ENCODE measurements around the gene CAMK4. TPM values are rescaled to one million over a fixed set of nuclear protein-coding genes. Genes with fewer than 3 reads are reported as not detected.
"Not testable (repeated sequence)": the region's sequence is repeated elsewhere in the genome, so short reads cannot be mapped to it uniquely, and the experiment has no call there.

Gene CAMK4
- total and polyA plus RNA-seq, 4 donors = 0.27 to 1.4 (median 1.2) TPM

DNA sequence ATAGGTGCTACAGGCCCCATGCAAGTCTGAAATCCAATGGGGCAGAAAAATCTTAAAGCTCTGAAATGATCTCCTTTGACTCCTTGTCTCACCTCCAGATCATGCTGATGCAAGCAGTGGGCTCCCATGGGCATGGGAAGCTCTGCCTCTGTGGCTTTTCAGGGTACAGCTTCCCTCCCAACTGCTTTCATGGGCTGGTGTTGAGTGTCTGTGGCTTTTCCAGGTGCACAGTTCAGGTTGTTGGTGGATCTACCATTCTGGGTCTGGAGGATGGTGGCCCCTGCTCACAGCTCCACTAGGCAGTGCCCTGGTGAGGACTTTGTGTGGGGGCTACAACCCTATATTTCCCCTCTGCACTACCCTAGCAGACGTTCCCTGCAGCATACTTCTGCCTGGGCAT is 184.6 kb downstream of the CAMK4 start:
- no peak overlapping the region for H3K9ac ChIP-seq (ENCODE audit: low read depth in 1 of 2, low read length in 2 of 2)
- 86% methylated on average over 1 of the region's 1 CpG for WGBS
- no peaks in the 10 kb centered on the region for H3K36me3 ChIP-seq (ENCODE audit: control insufficient read depth in 4 of 4, insufficient read depth in 3 of 4, low read depth in 1 of 4, low read length in 3 of 4)
- DNase-seq (ENCODE audit: low spot score) = no peak
- no peaks in the 10 kb centered on the region for H3K4me1 ChIP-seq (ENCODE audit: control insufficient read depth in 4 of 4, insufficient read depth in 4 of 4, low read length in 3 of 4)
- no peaks in the 10 kb centered on the region for H3K27me3 ChIP-seq (ENCODE audit: control insufficient read depth in 4 of 4, insufficient read depth in 4 of 4, low read length in 3 of 4)
- H3K9me3 ChIP-seq (ENCODE audit: control insufficient read depth in 4 of 4, low read length in 3 of 4) = no peaks in the 10 kb centered on the region
- TF ChIP-seq RXRA (IDR thresholded peaks at IDR 0.05) = no peak
- no peak overlapping the region for H3K27ac ChIP-seq (ENCODE audit: low read depth in 1 of 2, low read length in 2 of 2)
- no peak overlapping the region for H3K4me3 ChIP-seq (ENCODE audit: low read depth in 1 of 3, low read length in 3 of 3)

DNA sequence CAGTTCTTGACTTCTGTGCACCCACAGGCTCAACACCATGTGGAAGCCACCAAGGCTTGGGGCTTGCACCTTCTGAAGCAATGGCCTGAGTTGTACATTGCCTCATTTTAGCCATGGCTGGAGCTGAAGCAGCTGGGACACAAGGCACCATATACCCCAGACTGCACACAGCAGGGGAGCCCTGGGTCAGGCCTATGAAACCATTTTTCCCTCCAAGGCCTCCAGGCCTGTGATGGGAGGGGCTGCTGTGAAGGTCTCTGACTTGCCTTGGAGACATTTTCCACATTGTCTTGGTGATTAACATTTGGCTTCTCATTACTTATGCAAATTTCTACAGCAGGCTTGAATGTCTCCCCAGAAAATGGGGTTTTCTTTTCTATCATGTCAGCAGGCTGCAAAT is 185.1 kb downstream of the CAMK4 start:
- not testable (repeated sequence) for H3K4me1 ChIP-seq (ENCODE audit: control insufficient read depth in 4 of 4, insufficient read depth in 4 of 4, low read length in 3 of 4); H3K4me3 ChIP-seq (ENCODE audit: low read depth in 1 of 3, low read length in 3 of 3); H3K27ac ChIP-seq (ENCODE audit: low read depth in 1 of 2, low read length in 2 of 2); H3K36me3 ChIP-seq (ENCODE audit: control insufficient read depth in 4 of 4, insufficient read depth in 3 of 4, low read depth in 1 of 4, low read length in 3 of 4); H3K9me3 ChIP-seq (ENCODE audit: control insufficient read depth in 4 of 4, low read length in 3 of 4); H3K27me3 ChIP-seq (ENCODE audit: control insufficient read depth in 4 of 4, insufficient read depth in 4 of 4, low read length in 3 of 4); DNase-seq (ENCODE audit: low spot score); H3K9ac ChIP-seq (ENCODE audit: low read depth in 1 of 2, low read length in 2 of 2)

GRCh38 chr5:111410067-111410466 is 185.9 kb downstream of the CAMK4 start:
- not testable (repeated sequence) for H3K9me3 ChIP-seq (ENCODE audit: control insufficient read depth in 4 of 4, low read length in 3 of 4); H3K36me3 ChIP-seq (ENCODE audit: control insufficient read depth in 4 of 4, insufficient read depth in 3 of 4, low read depth in 1 of 4, low read length in 3 of 4); DNase-seq (ENCODE audit: low spot score); H3K4me1 ChIP-seq (ENCODE audit: control insufficient read depth in 4 of 4, insufficient read depth in 4 of 4, low read length in 3 of 4); H3K4me3 ChIP-seq (ENCODE audit: low read depth in 1 of 3, low read length in 3 of 3); H3K27me3 ChIP-seq (ENCODE audit: control insufficient read depth in 4 of 4, insufficient read depth in 4 of 4, low read length in 3 of 4); H3K27ac ChIP-seq (ENCODE audit: low read depth in 1 of 2, low read length in 2 of 2); H3K9ac ChIP-seq (ENCODE audit: low read depth in 1 of 2, low read length in 2 of 2)
- WGBS = 97% methylated on average over 3 of the region's 3 CpGs

- no peak overlapping the region for H3K9ac ChIP-seq (ENCODE audit: low read depth in 1 of 2, low read length in 2 of 2)
- no peaks in the 10 kb centered on the region for H3K27me3 ChIP-seq (ENCODE audit: control insufficient read depth in 4 of 4, insufficient read depth in 4 of 4, low read length in 3 of 4)
- no peaks in the 10 kb centered on the region for H3K4me1 ChIP-seq (ENCODE audit: control insufficient read depth in 4 of 4, insufficient read depth in 4 of 4, low read length in 3 of 4)
- H3K9me3 ChIP-seq (ENCODE audit: control insufficient read depth in 4 of 4, low read length in 3 of 4) = no peaks in the 10 kb centered on the region
- no peak for DNase-seq (ENCODE audit: low spot score)
- 83% methylated on average over 1 of the region's 1 CpG for WGBS
- H3K27ac ChIP-seq (ENCODE audit: low read depth in 1 of 2, low read length in 2 of 2) = no peak overlapping the region
- TF ChIP-seq RAD21 (IDR thresholded peaks at IDR 0.05) (no peak), YY1 (IDR thresholded peaks at IDR 0.05) (no peak), HNF4G (IDR thresholded peaks at IDR 0.05) (no peak), EGR1 (IDR thresholded peaks at IDR 0.05; ENCODE audit: low read depth in 2 of 2) (no peak), FOXA1 (IDR thresholded peaks at IDR 0.05) (no peak), RXRA (IDR thresholded peaks at IDR 0.05) (no peak), SP1 (IDR thresholded peaks at IDR 0.05) (no peak), FOXA2 (IDR thresholded peaks at IDR 0.05) (no peak), CTCF (IDR thresholded peaks at IDR 0.05; ENCODE audit: low read depth, low read length, missing input control) (no peak), NR2F2 (IDR thresholded peaks at IDR 0.05) (no peak), GABPA (IDR thresholded peaks at IDR 0.05 in 1 of 2, conservative IDR thresholded peaks at IDR 0.05 in 1 of 2) (no peak), HNF4A (conservative IDR thresholded peaks at IDR 0.05) (no peak), JUND (IDR thresholded peaks at IDR 0.05) (no peak), TAF1 (conservative IDR thresholded peaks at IDR 0.05) (no peak)
- TF ChIP-seq, protein P1, sequence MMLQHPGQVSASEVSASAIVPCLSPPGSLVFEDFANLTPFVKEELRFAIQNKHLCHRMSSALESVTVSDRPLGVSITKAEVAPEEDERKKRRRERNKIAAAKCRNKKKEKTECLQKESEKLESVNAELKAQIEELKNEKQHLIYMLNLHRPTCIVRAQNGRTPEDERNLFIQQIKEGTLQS (IDR thresholded peaks at IDR 0.05) = no peak
- TF ChIP-seq, protein P2, sequence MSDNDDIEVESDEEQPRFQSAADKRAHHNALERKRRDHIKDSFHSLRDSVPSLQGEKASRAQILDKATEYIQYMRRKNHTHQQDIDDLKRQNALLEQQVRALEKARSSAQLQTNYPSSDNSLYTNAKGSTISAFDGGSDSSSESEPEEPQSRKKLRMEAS (IDR thresholded peaks at IDR 0.05) = no peak
- TF ChIP-seq, protein P3, sequence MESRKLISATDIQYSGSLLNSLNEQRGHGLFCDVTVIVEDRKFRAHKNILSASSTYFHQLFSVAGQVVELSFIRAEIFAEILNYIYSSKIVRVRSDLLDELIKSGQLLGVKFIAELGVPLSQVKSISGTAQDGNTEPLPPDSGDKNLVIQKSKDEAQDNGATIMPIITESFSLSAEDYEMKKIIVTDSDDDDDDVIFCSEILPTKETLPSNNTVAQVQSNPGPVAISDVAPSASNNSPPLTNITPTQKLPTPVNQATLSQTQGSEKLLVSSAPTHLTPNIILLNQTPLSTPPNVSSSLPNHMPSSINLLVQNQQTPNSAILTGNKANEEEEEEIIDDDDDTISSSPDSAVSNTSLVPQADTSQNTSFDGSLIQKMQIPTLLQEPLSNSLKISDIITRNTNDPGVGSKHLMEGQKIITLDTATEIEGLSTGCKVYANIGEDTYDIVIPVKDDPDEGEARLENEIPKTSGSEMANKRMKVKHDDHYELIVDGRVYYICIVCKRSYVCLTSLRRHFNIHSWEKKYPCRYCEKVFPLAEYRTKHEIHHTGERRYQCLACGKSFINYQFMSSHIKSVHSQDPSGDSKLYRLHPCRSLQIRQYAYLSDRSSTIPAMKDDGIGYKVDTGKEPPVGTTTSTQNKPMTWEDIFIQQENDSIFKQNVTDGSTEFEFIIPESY (IDR thresholded peaks at IDR 0.05) = no peak
- H3K36me3 ChIP-seq (ENCODE audit: control insufficient read depth in 4 of 4, insufficient read depth in 3 of 4, low read depth in 1 of 4, low read length in 3 of 4) = no peaks in the 10 kb centered on the region
- H3K4me3 ChIP-seq (ENCODE audit: low read depth in 1 of 3, low read length in 3 of 3) = no peak overlapping the region
These were observed 187.1 kb downstream of the CAMK4 start for GRCh38 chr5:111411301-111411700.
